Endometrium (tissue), 2 donors: ENCODE results near the gene SELPLG.
"Not testable (repeated sequence)": the region's sequence is repeated elsewhere in the genome, so short reads cannot be mapped to it uniquely, and the experiment has no call there.

Experiments used
- FAIRE-seq: peaks from 2 replicates; lab custom pipeline; 2012; peaks lifted over from hg19 to GRCh38; lab: Jason Lieb, UNC
- donor health status: control.
- donor health status: control.

The SELPLG gene, protein sequence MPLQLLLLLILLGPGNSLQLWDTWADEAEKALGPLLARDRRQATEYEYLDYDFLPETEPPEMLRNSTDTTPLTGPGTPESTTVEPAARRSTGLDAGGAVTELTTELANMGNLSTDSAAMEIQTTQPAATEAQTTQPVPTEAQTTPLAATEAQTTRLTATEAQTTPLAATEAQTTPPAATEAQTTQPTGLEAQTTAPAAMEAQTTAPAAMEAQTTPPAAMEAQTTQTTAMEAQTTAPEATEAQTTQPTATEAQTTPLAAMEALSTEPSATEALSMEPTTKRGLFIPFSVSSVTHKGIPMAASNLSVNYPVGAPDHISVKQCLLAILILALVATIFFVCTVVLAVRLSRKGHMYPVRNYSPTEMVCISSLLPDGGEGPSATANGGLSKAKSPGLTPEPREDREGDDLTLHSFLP

DNA sequence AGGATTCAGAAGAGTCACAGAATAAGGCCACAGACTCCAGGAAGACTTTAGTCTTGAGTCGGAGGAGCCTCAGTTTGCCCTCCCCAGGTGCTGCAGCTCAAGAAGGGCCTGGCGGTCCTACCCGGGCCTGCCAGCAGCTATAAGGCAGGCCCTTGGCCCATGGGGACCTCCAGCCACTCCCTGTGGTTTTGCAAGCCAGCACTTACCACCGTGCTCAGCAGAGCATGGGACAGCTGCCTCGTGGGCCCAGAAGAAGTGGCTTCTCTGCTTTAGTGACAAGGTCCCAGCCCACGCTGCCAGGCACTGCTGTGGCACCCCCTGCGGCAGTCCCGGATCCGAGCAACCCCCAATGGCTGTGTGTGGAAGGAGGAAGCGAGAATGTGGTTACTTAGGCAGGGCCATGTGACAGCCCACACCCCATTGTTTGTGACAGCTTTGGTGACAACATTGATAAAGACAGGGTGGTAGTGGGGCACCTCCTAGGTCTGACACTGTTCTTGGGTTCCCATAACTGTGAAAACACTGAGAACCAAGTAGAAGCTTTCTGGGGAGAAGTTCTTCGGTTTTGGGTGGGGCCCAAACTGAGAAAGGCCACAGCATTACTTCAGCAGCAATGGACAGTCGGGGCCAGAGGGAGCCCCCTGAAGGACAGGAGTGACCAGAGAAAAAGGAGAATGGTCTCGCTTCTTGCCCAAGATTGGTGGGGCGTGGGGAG, at the start of gene SELPLG:
SELPLG (minus strand) TSS at position 361 of the 715 bp plus-strand sequence. CDS start 9,587 bp downstream, outside the sequence.
- no peak for FAIRE-seq

DNA sequence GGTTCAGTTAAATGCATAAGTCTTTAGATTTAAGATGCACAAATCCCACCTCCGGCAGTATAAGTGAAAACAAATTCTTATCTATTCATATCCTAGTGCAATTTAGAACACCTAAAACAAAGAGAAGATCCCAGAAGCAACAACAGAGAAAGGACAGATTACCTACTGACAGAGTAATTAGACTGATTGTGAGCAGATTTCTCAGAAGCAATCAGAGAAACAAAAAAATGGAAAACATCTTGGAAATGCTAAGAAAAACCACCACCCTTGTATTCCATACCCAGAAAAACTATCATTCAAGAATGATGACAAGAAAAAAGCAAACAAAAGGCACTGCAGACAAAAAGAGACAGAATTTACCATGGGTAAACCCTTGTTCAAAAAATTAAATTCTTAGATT, 47.6 kb upstream of the SELPLG start:
- no peak for FAIRE-seq

DNA sequence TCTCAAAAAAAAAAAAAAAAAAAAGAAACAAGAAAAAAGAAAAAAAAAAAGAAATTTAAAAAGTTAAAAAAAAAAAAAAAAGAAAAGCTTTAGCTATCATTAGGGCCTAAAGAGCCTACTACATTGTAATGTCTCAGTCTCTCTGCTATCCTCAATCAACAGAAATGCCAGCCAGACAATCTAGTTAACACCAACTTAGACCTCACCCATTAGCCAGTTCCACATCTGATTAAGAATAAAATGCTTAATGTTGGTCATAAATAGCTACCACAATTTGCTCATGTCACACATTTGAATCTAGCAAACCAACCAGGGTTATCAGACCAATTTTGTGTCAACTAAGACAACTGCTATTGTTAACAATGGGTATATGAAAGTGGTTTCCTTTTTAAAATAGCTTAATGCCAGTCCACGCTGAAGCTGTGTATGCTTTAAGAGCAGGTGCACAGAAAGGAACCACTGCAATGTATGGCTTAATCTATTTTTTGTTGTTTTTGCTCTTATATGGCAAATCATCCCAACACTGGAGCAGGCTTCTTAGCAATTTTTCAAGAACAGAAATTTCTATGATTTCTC, 45.5 kb upstream of the SELPLG start:
- FAIRE-seq = no peak

DNA sequence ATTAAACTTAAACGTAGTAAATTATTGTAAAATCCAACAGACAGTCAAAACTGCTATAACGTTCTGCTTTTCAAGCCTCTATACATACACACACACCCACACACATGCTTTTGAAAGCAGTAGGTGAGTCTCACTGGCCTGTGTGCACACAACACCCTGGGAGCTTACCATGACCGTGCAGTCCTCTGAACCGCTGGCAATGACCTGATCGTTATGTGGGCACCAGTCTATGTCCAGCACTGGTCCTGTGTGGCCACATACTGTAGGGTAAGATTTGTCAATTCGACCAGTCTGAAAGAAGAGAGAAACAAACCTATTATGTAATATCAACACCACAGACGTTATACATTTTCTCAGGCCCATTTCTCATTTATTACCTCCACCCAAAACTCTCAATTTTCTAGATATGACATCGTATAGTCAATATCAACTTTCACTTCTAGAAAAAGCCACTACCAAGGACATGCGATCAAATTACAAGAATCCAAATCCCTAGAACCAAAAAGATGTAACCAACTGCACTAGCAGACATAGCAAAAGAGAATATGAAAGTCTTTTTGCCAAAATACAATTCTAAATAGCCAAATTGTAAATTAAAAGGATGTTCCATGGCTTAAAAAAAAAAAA, 44.5 kb upstream of the SELPLG start:
- no peak for FAIRE-seq

DNA sequence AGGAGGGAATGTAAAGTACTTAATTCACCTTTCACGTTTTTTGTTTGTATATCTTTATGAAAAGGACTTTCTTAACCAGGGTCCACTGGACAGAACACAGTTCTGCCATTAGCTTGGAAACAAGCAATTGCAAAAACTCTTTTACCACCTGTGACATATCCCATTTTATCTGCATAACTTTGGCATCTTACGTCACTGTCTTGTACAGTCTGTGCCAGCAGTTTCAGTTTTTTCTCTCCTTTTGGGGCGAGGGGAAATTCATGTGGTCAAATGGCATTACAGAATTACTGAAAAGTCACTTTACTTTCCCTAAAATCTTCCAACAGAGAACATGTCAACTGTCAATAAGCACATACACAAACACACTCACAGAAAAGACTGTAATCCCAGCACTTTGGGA, 43.7 kb upstream of the SELPLG start:
- no peak for FAIRE-seq

DNA sequence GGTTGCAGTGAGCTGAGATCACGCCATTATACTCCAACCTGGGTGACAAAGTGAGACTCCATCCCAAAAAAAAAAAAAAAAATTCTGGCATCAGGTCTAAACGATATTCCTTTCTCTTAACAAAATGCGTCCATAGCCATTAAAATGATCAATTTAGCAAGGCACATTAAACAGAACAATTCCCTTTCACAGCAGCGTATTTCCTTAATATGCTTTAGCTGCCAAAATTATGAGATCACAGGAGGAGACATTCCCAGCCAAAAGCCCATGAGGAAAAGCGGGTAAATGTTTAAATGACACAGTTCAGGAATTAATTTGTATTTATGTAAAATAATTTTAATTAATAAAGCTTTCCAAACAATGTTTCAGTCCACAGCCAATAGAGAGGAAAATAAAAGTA, 43.0 kb upstream of the SELPLG start:
- FAIRE-seq = no peak

DNA sequence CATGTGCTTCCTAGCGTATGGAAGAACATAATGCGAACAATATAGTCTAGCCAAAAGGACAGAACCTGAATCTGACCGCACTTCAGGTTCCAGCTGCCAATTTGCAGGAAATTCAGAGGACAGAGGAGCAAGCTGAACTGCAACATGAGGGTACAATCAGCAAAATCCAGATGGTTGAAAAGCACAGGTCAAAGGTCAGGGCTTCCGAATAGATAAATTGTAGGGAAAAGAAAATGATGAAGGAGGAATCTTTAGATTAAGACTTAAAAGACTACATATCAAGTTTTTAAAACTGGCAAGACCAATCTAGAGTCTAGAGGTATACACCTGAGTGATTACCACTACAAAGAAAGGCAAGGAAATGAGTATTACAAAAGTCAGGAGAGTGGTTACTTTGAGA, 42.1 kb upstream of the SELPLG start:
- FAIRE-seq = no peak

DNA sequence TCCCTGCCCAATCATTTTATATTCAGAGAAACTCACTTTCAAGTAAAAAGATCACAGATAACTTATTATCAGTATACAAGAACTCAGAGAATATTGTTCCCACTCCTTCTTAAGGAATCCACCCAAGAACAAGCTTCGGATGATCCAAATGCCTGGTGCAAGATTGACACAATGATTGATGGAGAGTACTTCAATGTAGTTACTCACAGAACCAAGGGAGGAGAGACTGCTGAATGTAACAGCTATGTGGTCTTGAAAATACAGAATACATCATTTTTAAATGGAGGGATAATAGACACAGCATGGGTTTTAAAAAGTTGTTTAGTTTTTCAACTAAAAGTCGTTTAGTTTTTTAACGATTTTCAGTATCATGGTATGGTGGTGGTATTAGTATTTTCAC, 38.4 kb upstream of the SELPLG start:
- FAIRE-seq = no peak

DNA sequence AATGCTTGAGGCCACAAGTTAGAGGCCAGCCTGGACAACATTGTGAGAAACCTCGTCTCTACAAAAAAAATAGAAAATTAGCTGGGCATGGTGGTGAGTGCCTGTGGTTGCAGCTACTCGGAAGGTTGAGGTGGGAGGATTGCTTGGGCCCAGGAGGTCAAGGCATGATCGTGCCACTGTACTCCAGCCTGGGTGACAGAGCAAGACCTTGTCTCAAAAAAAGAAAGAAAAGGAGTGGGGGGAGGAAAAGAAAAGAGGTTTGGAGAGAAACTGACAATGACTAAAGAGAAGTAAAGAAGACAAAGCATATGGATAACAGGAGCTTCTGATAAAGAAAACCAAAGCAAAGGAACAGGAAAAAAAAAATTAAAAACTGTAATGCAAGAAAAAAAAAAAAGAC, 37.4 kb upstream of the SELPLG start:
- no peak for FAIRE-seq

DNA sequence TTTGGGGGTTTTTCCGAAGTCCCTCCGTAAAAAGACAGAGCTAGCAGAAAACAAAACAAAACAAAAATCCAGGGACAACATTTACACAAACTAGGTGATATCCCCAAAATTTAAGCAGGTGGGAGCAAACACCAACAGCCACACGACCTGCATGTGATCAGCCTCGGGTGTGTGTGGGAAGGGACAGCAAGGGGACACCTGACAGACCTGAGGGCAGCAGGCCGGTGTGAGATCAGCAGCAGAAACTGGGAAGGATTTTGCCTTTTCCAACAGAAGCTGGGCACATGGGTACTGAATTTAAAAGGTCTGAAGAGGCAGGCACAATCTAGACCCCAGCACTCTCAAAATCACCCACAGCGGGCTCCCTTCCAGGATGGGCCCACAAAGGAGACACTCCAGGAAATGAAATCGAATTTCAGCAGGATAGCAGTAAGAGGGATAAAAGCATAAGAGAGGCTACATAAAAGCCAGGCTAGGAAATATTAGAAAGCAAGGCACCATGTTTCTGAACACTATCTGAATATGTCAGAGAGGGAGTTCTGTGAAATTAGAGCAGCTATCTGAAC, 36.5 kb upstream of the SELPLG start:
- FAIRE-seq = no peak

DNA sequence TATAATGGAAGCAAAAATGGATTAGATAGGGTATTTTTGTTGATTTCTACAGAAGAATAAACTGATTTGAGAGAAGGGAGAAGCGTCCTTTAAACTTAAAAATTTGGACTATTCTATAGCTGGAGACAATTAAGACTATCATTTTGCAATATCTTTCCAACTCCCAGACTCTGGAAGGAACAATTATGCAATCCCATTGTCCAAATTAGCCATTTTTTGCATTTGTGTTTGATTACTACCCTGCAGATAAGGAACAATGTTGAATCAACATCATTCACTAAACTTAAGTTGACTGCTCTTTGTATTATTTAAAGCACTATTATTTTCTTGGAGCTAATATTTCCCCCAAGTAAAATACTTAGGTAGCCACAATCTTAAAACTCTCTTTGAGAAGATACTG, 34.8 kb upstream of the SELPLG start:
- FAIRE-seq = no peak

DNA sequence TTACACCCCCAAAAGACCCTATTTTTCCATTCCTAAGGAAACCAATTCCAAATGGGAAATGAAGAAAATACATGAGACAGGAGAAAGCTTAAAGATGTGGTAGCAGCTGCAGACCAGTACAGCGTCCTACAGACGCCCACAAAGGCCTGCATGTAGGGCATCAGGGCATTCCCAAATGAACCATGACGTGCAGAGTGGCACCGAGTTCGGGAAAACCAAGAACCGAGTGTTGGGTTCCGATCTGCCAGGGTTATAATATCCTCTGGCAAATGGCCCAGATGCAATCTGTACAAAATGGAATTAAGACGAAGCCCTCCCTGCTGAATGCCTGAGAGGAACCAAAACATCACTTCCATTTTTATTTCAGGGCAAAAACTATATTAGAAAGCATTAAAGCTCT, 34.4 kb upstream of the SELPLG start:
- no peak for FAIRE-seq

DNA sequence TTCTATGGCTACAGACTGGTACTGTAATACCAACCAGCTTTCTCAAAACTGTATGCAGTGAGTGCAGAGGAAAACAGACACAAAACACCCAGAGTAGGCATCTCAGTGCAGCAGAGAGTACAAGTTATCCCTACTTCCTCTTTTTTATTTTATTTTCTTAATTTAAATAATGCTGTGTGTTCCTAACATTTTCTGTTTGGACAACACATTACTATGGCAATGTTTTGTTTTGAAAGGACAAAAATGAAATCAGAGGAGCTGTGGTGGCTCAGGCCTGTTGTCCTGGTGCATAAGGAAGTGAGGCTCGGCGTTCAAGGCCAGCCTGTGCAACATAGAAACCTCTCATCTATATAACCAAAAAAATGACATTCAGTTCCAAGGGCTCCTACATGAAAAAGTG, 33.7 kb upstream of the SELPLG start:
- FAIRE-seq = no peak

DNA sequence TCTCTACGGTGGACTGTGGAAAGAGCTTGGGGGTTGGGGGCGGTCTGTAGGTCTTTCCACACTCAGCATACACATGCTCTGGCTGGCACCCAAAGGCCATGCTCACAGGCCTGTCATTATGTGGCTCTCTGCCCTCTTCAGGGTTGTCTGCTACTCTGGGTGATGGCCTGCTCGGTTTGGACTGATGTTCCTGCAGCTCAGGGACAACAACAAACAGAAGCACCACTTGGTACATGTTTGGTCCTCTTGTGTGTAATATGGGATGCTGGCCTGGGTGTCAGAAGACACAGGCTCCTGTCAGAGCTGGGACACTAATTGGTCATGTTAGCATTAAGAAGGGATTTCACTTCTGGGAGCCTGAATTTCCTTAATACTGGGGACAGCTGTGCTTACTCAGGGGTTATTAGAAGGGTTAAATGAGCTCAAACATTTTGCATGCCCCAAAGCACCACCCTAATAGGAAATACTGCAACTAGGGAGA, 32.7 kb upstream of the SELPLG start:
- no peak for FAIRE-seq

DNA sequence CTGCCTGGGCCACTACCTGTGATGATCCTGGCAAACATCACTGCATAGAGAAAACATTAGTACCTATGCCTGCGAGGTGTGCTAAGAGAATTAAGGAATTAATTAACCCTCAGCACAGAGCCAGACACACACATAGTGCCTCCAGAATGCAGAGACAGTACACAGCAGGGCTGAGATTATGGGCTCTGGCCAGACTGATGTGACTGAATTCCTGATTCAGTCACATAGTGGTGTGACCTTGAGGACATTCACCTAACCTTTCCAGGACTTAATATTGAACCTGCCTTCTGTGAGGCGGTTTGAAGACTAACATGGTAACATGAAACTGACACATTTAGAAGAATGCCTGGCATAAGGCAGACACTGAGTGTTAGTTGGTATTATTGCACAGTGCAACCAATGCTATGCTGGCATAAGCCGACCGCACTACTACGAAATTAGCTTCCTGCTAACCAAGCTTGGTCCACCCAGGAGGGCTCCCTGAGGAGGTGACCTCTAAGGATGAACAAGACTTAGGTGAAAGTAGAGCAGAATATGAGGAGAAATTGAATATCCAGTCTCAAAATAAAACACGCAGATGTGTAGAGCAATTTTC, 32.0 kb upstream of the SELPLG start:
- FAIRE-seq = no peak

DNA sequence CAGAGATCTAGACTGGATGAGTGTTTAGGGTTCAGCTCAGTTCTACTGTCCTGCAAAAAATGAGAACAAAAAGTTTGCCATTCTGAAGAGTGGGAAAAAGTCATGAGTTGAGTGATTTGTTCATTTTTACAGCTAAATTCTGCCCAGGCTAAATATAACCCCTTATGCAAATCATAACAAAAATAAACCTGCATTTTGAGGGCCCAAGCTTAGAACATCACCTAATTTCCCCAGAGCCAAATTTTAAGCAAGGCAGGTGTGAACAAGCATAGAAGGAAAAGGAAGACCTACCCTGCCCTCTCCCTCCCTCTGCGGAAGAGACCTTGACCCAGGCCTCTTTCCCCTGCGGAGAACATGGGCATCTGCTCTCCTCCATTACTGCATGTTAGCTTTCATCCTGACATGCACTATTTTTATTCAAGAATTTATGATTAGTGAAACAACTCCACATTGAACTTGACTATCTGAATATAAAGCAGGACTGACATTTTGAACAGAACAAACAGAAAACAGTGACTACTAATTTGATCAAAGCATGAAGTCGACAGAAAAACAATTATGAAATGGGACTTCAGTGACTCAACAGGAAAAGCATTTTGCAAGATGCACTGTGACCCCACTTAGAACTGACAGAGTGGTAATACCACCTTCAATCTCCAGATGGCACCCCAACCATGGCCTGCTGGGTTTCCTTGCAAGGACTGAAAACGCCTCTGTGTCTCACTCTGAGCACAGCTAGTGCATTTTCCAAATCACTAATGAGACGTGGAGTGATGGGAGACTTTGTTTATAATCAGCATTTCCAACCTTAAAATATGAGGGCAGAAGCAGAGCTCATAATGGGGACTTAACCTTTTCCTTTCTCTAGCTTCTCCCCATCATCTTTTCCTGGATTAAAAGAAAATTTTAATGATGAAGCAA, 30.9 kb upstream of the SELPLG start:
- FAIRE-seq = peak; percentile 59

DNA sequence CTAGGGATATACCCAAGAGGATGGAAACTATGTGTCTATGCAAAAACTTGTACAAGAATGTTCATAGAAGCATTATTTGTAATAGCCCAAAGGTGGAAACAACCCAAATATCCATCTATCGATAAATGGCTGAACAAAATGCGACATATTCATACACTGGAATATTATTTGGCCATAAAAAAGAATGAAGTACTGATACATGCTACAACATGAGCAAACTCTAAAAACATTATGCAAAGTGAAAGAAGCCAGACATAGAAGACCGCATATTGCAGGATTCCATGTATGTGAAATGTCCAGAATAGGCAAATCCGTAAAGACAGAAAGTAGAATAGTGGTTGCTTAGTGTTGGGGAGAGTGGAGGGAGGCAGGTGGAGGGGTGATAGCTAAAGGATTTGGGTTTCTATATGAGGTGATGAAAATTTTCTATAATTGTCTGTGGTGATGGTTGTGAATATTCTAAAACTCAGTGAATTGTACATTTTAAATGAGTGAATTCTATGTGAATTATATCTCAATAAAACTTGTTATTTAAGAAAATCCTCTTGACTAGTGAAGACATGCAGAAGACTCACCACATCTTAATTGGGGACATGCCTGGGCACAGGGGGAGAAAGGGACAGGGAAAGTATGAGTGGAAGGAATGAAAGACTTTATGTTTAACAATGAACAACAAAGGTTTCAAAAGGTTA, 29.8 kb upstream of the SELPLG start:
- no peak for FAIRE-seq

DNA sequence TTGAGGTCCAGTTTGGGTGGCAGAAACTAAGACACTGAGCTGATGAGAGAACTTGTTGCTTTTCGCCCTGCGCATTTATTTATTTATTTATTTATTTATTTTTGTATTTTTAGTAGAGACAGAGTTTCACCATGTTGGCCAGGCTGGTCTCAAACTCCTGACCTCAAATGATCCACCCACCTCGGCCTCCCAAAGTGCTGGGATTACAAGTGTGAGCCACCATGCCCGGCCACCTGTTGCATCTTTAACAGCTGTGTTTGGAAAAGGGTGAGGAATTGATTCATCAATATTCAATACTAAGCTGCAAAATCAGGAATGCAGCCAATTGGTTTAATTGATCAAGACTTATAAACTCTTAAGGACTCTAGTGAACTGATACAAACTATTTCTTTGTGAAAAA, 24.4 kb upstream of the SELPLG start:
- not testable (repeated sequence) for FAIRE-seq

DNA sequence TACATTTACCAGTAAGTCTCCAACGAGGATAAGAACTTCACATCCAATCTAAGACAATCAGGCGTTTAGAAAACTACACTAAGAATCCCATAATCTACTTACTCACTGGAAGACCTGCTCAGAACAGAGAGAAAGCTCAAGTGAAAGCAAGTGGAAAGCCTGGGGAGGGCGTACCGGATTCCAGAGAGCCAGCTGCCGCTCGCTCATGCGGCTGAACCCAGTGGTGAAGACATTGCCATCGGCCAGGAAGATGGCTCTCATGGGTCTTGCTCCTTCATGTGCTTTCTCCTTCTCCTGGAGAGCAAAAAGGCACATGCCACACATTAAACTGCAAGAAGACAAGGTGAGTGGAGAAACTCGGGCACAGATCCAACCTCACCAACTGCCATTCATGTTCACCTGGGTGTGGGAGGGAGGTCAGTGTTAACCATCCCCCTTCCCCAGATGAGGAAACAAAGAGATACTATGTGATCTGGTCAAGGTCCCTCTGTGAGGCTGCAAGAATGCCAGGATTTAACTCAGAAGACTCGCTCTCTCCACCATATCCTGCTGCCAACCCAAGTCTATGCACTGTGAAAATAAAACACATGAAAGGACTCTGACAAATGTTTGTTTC, 23.5 kb upstream of the SELPLG start:
- FAIRE-seq = no peak

DNA sequence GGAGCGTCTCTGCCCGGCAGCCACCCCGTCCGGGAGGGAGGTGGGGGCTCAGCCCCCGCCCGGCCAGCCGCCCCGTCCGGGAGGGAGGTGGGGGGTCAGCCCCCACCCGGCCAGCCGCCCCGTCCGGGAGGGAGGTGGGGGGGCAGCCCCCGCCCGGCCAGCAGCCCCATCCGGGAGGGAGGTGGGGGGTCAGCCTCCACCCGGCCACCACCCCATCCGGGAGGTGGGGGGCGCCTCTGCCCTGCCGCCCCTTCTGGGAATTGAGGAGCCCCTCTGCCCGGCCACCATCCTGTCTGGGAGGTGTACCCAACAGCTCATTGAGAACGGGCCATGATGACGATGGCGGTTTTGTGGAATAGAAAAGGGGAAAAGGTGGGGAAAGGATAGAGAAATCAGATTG, 22.6 kb upstream of the SELPLG start:
- not testable (repeated sequence) for FAIRE-seq
